Fibroblast of pulmonary artery (primary cell): ENCODE data around the gene DMD.

Experiments used
- DNase-seq: peaks from one replicate; pipeline ENCODE4 v3.0.0-alpha.2; 2010; ENCODE audit warnings: low read depth
- H3K4me3 ChIP-seq: replicated peaks from 2 replicates; pipeline ENCODE4 v1.5.1; 2011; ENCODE audit warnings: low read depth, mild to moderate bottlenecking, control low read depth, low read length, moderate library complexity
- CTCF ChIP-seq: IDR thresholded peaks from 2 replicates; pipeline ENCODE4 v1.5.1; 2011; ENCODE audit warnings: mild to moderate bottlenecking, control low read depth, low read length, inconsistent platforms; ENCODE audit errors: missing control alignments

DMD gene

GRCh38 chrX:31858915-31859314 lies 1352.4 kb downstream of the DMD start:
- H3K4me3 ChIP-seq = no peak overlapping the region
- TF ChIP-seq CTCF = no peak
- DNase-seq = no peak

GRCh38 chrX:31854716-31855115 lies 1356.6 kb downstream of the DMD start:
- no peak for DNase-seq
- H3K4me3 ChIP-seq = no peak overlapping the region
- TF ChIP-seq CTCF = no peak

- H3K4me3 ChIP-seq = no peak overlapping the region
- no peak for DNase-seq
- TF ChIP-seq CTCF = no peak
Observed at GRCh38 chrX:31851761-31852160, 1359.6 kb downstream of the DMD start.

GRCh38 chrX:31847773-31848172 lies 1363.6 kb downstream of the DMD start:
- H3K4me3 ChIP-seq = no peak overlapping the region
- DNase-seq = no peak
- TF ChIP-seq CTCF = no peak

GRCh38 chrX:31845003-31845402 lies 1366.3 kb downstream of the DMD start:
- no peak for TF ChIP-seq CTCF
- H3K4me3 ChIP-seq = no peak overlapping the region
- DNase-seq = peak; percentile 1

GRCh38 chrX:31838617-31839016 lies 1372.7 kb downstream of the DMD start:
- no peak overlapping the region for H3K4me3 ChIP-seq
- TF ChIP-seq CTCF = no peak
- DNase-seq = no peak

GRCh38 chrX:31837445-31838049 lies 1373.8 kb downstream of the DMD start:
- no peak for DNase-seq
- no peak overlapping the region for H3K4me3 ChIP-seq
- no peak for TF ChIP-seq CTCF
